H9 (cell line): ENCODE results near the gene AGBL3. TPM values are rescaled to one million over a fixed set of nuclear protein-coding genes. Genes with fewer than 3 reads are reported as not detected.

Experiments
- DNase-seq: peaks from one replicate; pipeline ENCODE4 v3.0.0-alpha.2; 2017
- H2AFZ ChIP-seq: one replicate; pipeline ENCODE4 v1.6.1; 2013; ENCODE audit warnings: mild to moderate bottlenecking, low read length, control low read depth, moderate library complexity
- H2AK5ac ChIP-seq: 2 replicates; pipeline ENCODE4 v1.6.1; 2013; ENCODE audit warnings: low read length, control low read depth, mixed read lengths; ENCODE audit not compliant: insufficient read length
- H2BK120ac ChIP-seq: one replicate; pipeline ENCODE4 v1.6.1; 2013; ENCODE audit warnings: low read depth, mild to moderate bottlenecking, low read length, control low read depth, inconsistent platforms; ENCODE audit not compliant: poor library complexity, severe bottlenecking
- H2BK12ac ChIP-seq: 2 replicates; pipeline ENCODE4 v1.6.1; 2013; ENCODE audit warnings: low read length, control low read depth, mixed read lengths, low read depth; ENCODE audit not compliant: insufficient read length
- H2BK15ac ChIP-seq: 2 replicates; pipeline ENCODE4 v1.6.1; 2013; ENCODE audit warnings: low read depth, low read length, control low read depth
- H2BK20ac ChIP-seq: one replicate; pipeline ENCODE4 v1.6.1; 2013; ENCODE audit warnings: low read depth, mild to moderate bottlenecking, low read length, control low read depth, inconsistent platforms; ENCODE audit not compliant: poor library complexity, severe bottlenecking
- H2BK5ac ChIP-seq: 2 replicates; pipeline ENCODE4 v1.6.1; 2013; ENCODE audit warnings: low read length, control low read depth, mixed read lengths; ENCODE audit not compliant: insufficient read length
- H3K14ac ChIP-seq: 2 replicates; pipeline ENCODE4 v1.6.1; 2013; ENCODE audit warnings: low read length, control low read depth; ENCODE audit not compliant: insufficient read depth
- H3K18ac ChIP-seq: 2 replicates; pipeline ENCODE4 v1.6.1; 2013; ENCODE audit warnings: low read depth, mild to moderate bottlenecking, mixed read lengths, low read length, control low read depth; ENCODE audit not compliant: insufficient read length
- H3K23ac ChIP-seq: 2 replicates; pipeline ENCODE4 v1.6.1; 2013; ENCODE audit warnings: low read length, control low read depth, mixed read lengths, low read depth; ENCODE audit not compliant: insufficient read length
- H3K23me2 ChIP-seq: 2 replicates; pipeline ENCODE4 v1.6.1; 2013; ENCODE audit warnings: low read depth, mild to moderate bottlenecking, mixed read lengths, low read length, control low read depth; ENCODE audit not compliant: insufficient read length, poor library complexity, severe bottlenecking
- H3K27ac ChIP-seq: 2 replicates; pipeline ENCODE4 v1.5.1; 2013; ENCODE audit warnings: low read length, control low read depth, mixed read lengths, low read depth; ENCODE audit not compliant: insufficient read length
- H3K27me3 ChIP-seq: 2 replicates; pipeline ENCODE4 v1.6.1; 2013; ENCODE audit warnings: low read length, control low read depth, inconsistent platforms; ENCODE audit not compliant: insufficient read depth
- H3K4ac ChIP-seq: 2 replicates; pipeline ENCODE4 v1.6.1; 2013; ENCODE audit warnings: low read depth, mild to moderate bottlenecking, control low read depth, inconsistent platforms, low read length, moderate library complexity
- H3K4me1 ChIP-seq: 2 replicates; pipeline ENCODE4 v1.6.1; 2013; ENCODE audit warnings: low read length, control low read depth, inconsistent platforms; ENCODE audit not compliant: insufficient read depth
- H3K4me2 ChIP-seq: 2 replicates; pipeline ENCODE4 v1.6.1; 2013; ENCODE audit warnings: low read length, control low read depth, mixed read lengths; ENCODE audit not compliant: insufficient read length, insufficient read depth
- H3K56ac ChIP-seq: 2 replicates; pipeline ENCODE4 v1.6.1; 2013; ENCODE audit warnings: low read depth, mild to moderate bottlenecking, mixed read lengths, low read length, control low read depth; ENCODE audit not compliant: insufficient read length
- H3K79me1 ChIP-seq: 2 replicates; pipeline ENCODE4 v1.6.1; 2013; ENCODE audit warnings: low read depth, mild to moderate bottlenecking, moderate library complexity, low read length, control low read depth, inconsistent platforms; ENCODE audit not compliant: insufficient read depth, poor library complexity, severe bottlenecking
- H3K79me2 ChIP-seq: 2 replicates; pipeline ENCODE4 v1.6.1; 2013; ENCODE audit warnings: low read length, control low read depth, inconsistent platforms; ENCODE audit not compliant: insufficient read depth
- H3K9ac ChIP-seq: 2 replicates; pipeline ENCODE4 v1.6.1; 2013; ENCODE audit warnings: low read length, control low read depth, mixed read lengths; ENCODE audit not compliant: insufficient read length; ENCODE audit errors: extremely low read depth
- H3K9me3 ChIP-seq: one replicate; pipeline ENCODE4 v1.6.1; 2013; ENCODE audit warnings: low read depth, low read length, inconsistent platforms; ENCODE audit not compliant: control insufficient read depth
- H3T11ph ChIP-seq: one replicate; pipeline ENCODE4 v1.6.1; 2013; ENCODE audit warnings: mild to moderate bottlenecking, low read length, control low read depth, inconsistent platforms
- H4K20me1 ChIP-seq: one replicate; pipeline ENCODE4 v1.6.1; 2013; ENCODE audit not compliant: control insufficient read depth, insufficient read length, insufficient read depth
- H4K5ac ChIP-seq: 2 replicates; pipeline ENCODE4 v1.6.1; 2013; ENCODE audit warnings: low read depth, mild to moderate bottlenecking, mixed read lengths, low read length, control low read depth; ENCODE audit not compliant: insufficient read length
- H4K8ac ChIP-seq: replicated peaks from 2 replicates; pipeline ENCODE4 v1.6.1; 2013; ENCODE audit warnings: low read length, control low read depth, mixed read lengths, low read depth; ENCODE audit not compliant: insufficient read length
- H4K91ac ChIP-seq: 2 replicates; pipeline ENCODE4 v1.6.1; 2013; ENCODE audit warnings: low read depth, mild to moderate bottlenecking, moderate library complexity, mixed read lengths, low read length, control low read depth; ENCODE audit not compliant: insufficient read length
- H3K27ac Mint-ChIP-seq, 3 experiments: 2 replicates in 2 of 3; 3 replicates in 1 of 3; pipeline ENCODE4 v1.8.0; 2020 to 2021; ENCODE audit warnings: mixed read lengths in 3 of 3, mild to moderate bottlenecking in 1 of 3, moderate library complexity in 1 of 3
- H3K27me3 Mint-ChIP-seq: 2 replicates; pipeline ENCODE4 v1.8.0; 2021; ENCODE audit warnings: low read depth, mild to moderate bottlenecking, moderate library complexity, mixed read lengths
- H3K36me3 Mint-ChIP-seq, 3 experiments: 2 replicates in 2 of 3; 3 replicates in 1 of 3; pipeline ENCODE4 v1.8.0; 2020 to 2021; ENCODE audit warnings: low read depth in 3 of 3, mixed read lengths in 3 of 3; ENCODE audit not compliant: insufficient read depth in 1 of 3
- H3K4me1 Mint-ChIP-seq, 2 experiments: 2 replicates each; pipeline ENCODE4 v1.8.0; 2020; ENCODE audit warnings: mixed read lengths in 2 of 2
- H3K4me3 Mint-ChIP-seq, 2 experiments: 2 replicates in 1 of 2; 3 replicates in 1 of 2; pipeline ENCODE4 v1.8.0; 2020 to 2021; ENCODE audit warnings: mild to moderate bottlenecking in 2 of 2, mixed read lengths in 2 of 2, moderate library complexity in 1 of 2
- H3K9me3 Mint-ChIP-seq, 2 experiments: 2 replicates in 1 of 2; 3 replicates in 1 of 2; pipeline ENCODE4 v1.8.0; 2020; ENCODE audit warnings: mild to moderate bottlenecking in 2 of 2, mixed read lengths in 2 of 2, moderate library complexity in 1 of 2
- CTCF ChIP-seq: fragments of 200-600 bp; sonication (generic); conservative IDR thresholded peaks from 3 replicates; pipeline ENCODE4 v1.8.0; 2021; ENCODE audit warnings: antibody characterized with exemption, mild to moderate bottlenecking
- WGBS: extraction: QIAGEN DNeasy Blood & Tissue Kit; methylation state at CpG from one replicate; pipeline ENCODE4 v1.1.7; 2013; ENCODE audit warnings: missing lambda C conversion rate, low lambda C conversion rate, mixed read lengths; ENCODE audit not compliant: insufficient read length; ENCODE audit errors: extremely low coverage; 5-methylcytosine and 5-hydroxymethylcytosine counted together
- total RNA-seq: library from RNA; stranded (reverse); gene quantifications from 2 replicates; pipeline ENCODE4 v1.2.1, GENCODE V29; 2021

The AGBL3 gene
- total RNA-seq, 1 experiment from 2014 or later = 2.4 TPM

GRCh38 chr7:135181929-135182678 is 195.8 kb downstream of the AGBL3 start:
- H2BK12ac ChIP-seq = no peak overlapping the region
- no peaks in the 10 kb centered on the region for H4K20me1 ChIP-seq
- H3K79me2 ChIP-seq = no peaks in the 10 kb centered on the region
- H4K5ac ChIP-seq = no peak overlapping the region
- no CpG with 5 or more reads among the region's 31 CpGs for WGBS
- H3K23me2 ChIP-seq = no peaks in the 10 kb centered on the region
- no peak for DNase-seq
- no peak overlapping the region for H2AFZ ChIP-seq
- H3K56ac ChIP-seq = no peak overlapping the region
- no peak overlapping the region for H3K18ac ChIP-seq
- no peak overlapping the region for H3K9ac ChIP-seq
- no peak overlapping the region for H3T11ph ChIP-seq
- H3K23ac ChIP-seq = no peak overlapping the region
- Mint-ChIP-seq H3K27me3 (no peaks in the 10 kb centered on the region), H3K4me1 (peaks cover 8 to 18% of the 10 kb centered on the region in 2 experiments), H3K9me3 (peaks cover 34 to 37% of the 10 kb centered on the region in 2 experiments), H3K27ac (no peak overlapping the region), H3K4me3 (no peak overlapping the region), H3K36me3 (peaks cover 30 to 80% (median 57%) of the 10 kb centered on the region in 3 experiments)
- no peak overlapping the region for H2BK15ac ChIP-seq
- H4K91ac ChIP-seq = no peak overlapping the region
- no peak overlapping the region for H2BK20ac ChIP-seq
- no peak overlapping the region for H2AK5ac ChIP-seq
- no peaks in the 10 kb centered on the region for H3K27me3 ChIP-seq
- H3K14ac ChIP-seq = no peak overlapping the region
- peaks cover 25% of the 10 kb centered on the region for H3K9me3 ChIP-seq
- no peak for TF ChIP-seq CTCF
- H3K27ac ChIP-seq = no peak overlapping the region
- no peak overlapping the region for H3K4me2 ChIP-seq
- H2BK120ac ChIP-seq = no peak overlapping the region
- H2BK5ac ChIP-seq = no peak overlapping the region
- H3K4ac ChIP-seq = no peak overlapping the region
- peaks cover 2% of the 10 kb centered on the region; the same call in 1 of the 2 replicates for H3K4me1 ChIP-seq
- H4K8ac ChIP-seq = no peak overlapping the region
- H3K79me1 ChIP-seq = no peaks in the 10 kb centered on the region
